Pancreas (tissue), 10 donors: ENCODE results near the gene DENND2A. TPM values are rescaled to one million over a fixed set of nuclear protein-coding genes. Genes with fewer than 3 reads are reported as not detected.

Experiments used
- ATAC-seq, 4 donors: fragments of 200-7000 bp; cut with Tn5 transposase; one replicate each; pipeline versions ENCODE4 v1.8.0 to v1.9.1; 2020; ENCODE audit warnings: mild to moderate bottlenecking in 4 of 4, moderate library complexity in 4 of 4
- DNase-seq, 6 donors: peaks; one replicate each; pipeline ENCODE4 v3.0.0-alpha.2; 2020
- FAIRE-seq: peaks from 2 replicates; lab custom pipeline; 2012; peaks lifted over from hg19 to GRCh38; lab: Jason Lieb, UNC
- H3K27ac ChIP-seq, 4 donors: fragments of 200-600 bp; sonication (generic); 1 replicate in 3 of 4; 2 replicates in 1 of 4; pipeline versions ENCODE4 v1.5.0 to v1.8.0; 2020
- H3K27me3 ChIP-seq, 4 donors: fragments of 200-600 bp; one replicate each; pipeline ENCODE4 v1.8.0; 2021
- H3K36me3 ChIP-seq, 3 donors: fragments of 200-600 bp; sonication (generic) in 1 of 3; one replicate each; pipeline versions ENCODE4 v1.5.0 to v1.8.0; 2020 to 2021
- H3K4me1 ChIP-seq, 3 donors: fragments of 200-600 bp; one replicate each; pipeline ENCODE4 v1.8.0; 2021
- H3K4me3 ChIP-seq, 4 donors: fragments of 200-600 bp; sonication (generic) in 2 of 4; one replicate each; pipeline versions ENCODE4 v1.5.0 to v1.8.0; 2020 to 2021
- H3K9me3 ChIP-seq, 4 donors: fragments of 200-600 bp; one replicate each; pipeline ENCODE4 v1.8.0; 2021
- CTCF ChIP-seq, 4 donors: fragments of 200-600 bp; sonication (generic) in 3 of 4; IDR thresholded peaks; one replicate each; pipeline versions ENCODE4 v1.5.0 to v1.8.0; 2021; ENCODE audit warnings: antibody characterized with exemption in 4 of 4
- WGBS, 2 donors: extraction: QIAGEN DNeasy Blood & Tissue Kit; methylation state at CpG; one replicate each; pipeline ENCODE4 v1.1.7; 2013; 5-methylcytosine and 5-hydroxymethylcytosine counted together
- intact Hi-C, 3 donors: fragments of 100-400 bp; cut with DNase I; formaldehyde crosslinking; loops; one replicate each; pipeline versions ENCODE4 v1.11.1 to v1.14.2; 2022
- polyA plus RNA-seq, 2 donors: library from polyadenylated mRNA; stranded (reverse); fragments of 200-250 nt; gene quantifications; one replicate each; pipeline ENCODE4 v1.2.3, GENCODE V29; 2013
- total RNA-seq, 6 donors: library from RNA; stranded (reverse); fragmentation: NEBNext Ultra II Directional in 4 of 6; extraction: Animal tissue kit (Norgen Biotek cat#: 25700) in 4 of 6; gene quantifications; one replicate each; pipeline versions ENCODE4 v1.2.1 to v1.2.4, GENCODE V29; 2021 to 2023
- donor health status: healthy with polysubstance abuse.
- donor health status: DM: no; HTN: no; CAD: no; lungs with moderate emphysema.
- donor health status: DM: no; HTN: no; CAD: no.
- donor health status: control.
- donor health status: control.
- donor health status: Bipolar disorder and iron deficiency.
- donor health status: DM: yes; HTN: yes; CAD: no.
- donor health status: DM: no; HTN: no; CAD: no.
- donor health status: DM: no; HTN: no; CAD: no.
- donor health status: DM: yes; HTN: yes; CAD: no.

The DENND2A gene
- total and polyA plus RNA-seq, 8 donors, result 1.1 to 5.0 (median 1.8) TPM

- no peaks in the 10 kb centered on the region for H3K27me3 ChIP-seq
- H3K4me1 ChIP-seq, result no peaks in the 10 kb centered on the region
- H3K36me3 ChIP-seq, result no peaks in the 10 kb centered on the region
- FAIRE-seq (no peak), ATAC-seq (no peak), DNase-seq (no peak)
- no peak overlapping the region for H3K27ac ChIP-seq
- no peaks in the 10 kb centered on the region for H3K9me3 ChIP-seq
- 79 to 83% methylated on average over 10 of the region's 10 CpGs for WGBS, 2 donors
- no peak for TF ChIP-seq CTCF (IDR thresholded peaks at IDR 0.05)
- H3K4me3 ChIP-seq, result no peak overlapping the region
- intact Hi-C loops, result no loop called here
Measured at GRCh38 chr7:140581411-140581810, 59.2 kb downstream of the DENND2A start.

DNA sequence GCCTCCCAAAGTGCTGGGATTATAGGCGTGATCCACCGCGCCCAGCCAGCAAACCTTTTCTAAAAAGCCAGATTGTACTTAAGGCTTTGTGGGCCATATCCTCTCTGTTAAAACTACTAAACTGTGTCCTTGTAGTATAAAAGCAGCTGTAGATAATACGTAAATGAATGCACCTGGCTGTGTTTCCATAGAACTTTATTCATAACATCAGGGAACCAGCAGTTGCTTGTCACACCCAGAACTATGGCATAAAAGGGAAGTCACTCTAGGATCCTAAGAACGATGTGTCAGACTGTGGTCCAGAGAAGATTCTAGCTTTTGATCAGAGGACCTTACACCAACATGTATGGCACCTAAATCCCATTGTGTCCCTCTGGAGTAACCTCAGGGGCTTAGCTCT, 63.0 kb downstream of the DENND2A start:
- Histone ChIP-seq H3K4me1 (no peaks in the 10 kb centered on the region), H3K4me3 (no peak overlapping the region), H3K36me3 (no peaks in the 10 kb centered on the region), H3K27ac (no peak overlapping the region), H3K27me3 (no peaks in the 10 kb centered on the region), H3K9me3 (no peaks in the 10 kb centered on the region)
- DNase-seq (no peak), ATAC-seq (no peak), FAIRE-seq (no peak)
- intact Hi-C loops, result no loop called here
- no peak for TF ChIP-seq CTCF (IDR thresholded peaks at IDR 0.05)
- 81 to 88% methylated on average over 5 of the region's 5 CpGs for WGBS, 2 donors

- Histone ChIP-seq H3K4me1 (no peaks in the 10 kb centered on the region), H3K36me3 (no peaks in the 10 kb centered on the region), H3K4me3 (no peak overlapping the region), H3K27ac (no peak overlapping the region), H3K27me3 (no peaks in the 10 kb centered on the region), H3K9me3 (no peaks in the 10 kb centered on the region)
- DNase-seq (no peak), ATAC-seq (no peak), FAIRE-seq (no peak)
- 52 to 72% methylated on average over 1 of the region's 1 CpG for WGBS, 2 donors
- intact Hi-C loops, result no loop called here
- no peak for TF ChIP-seq CTCF (IDR thresholded peaks at IDR 0.05)
Measured at GRCh38 chr7:140576589-140576988, 64.0 kb downstream of the DENND2A start.

DNA sequence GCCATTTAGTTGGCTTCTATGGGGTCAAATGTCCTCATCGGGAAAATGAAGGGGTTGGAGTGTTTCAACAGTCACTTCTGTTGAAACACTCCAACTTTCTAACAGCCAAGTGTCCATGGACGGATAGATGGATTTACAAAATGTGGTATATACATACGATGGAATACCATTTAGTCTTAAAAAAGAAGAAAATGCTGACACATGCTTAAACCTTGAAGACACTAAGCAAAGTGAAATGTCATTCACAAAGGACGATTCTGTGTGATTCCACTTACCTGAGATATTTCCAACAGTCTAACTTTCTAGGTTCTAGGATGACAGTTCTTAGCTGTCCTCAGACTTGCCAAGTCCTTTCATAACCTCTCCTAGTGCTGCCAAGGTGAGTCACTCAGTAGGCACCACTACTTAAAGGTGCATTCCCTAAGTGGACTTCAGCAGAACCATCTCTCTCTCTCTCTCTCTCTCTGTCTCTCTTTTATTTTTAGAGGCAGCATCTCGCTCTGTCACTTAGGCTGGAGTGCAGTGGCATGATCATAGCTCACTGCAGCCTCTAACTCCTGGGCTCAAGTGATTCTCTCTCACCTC, 69.0 kb downstream of the DENND2A start:
- Histone ChIP-seq H3K4me1 (peaks cover 0 to 4% (median 0%) of the 10 kb centered on the region in 3 donors), H3K36me3 (no peaks in the 10 kb centered on the region), H3K4me3 (no peak overlapping the region), H3K9me3 (no peaks in the 10 kb centered on the region), H3K27ac (no peak overlapping the region), H3K27me3 (no peaks in the 10 kb centered on the region)
- TF ChIP-seq CTCF (IDR thresholded peaks at IDR 0.05), result no peak
- DNase-seq, result no peak
- WGBS, 2 donors, result 71 to 79% methylated on average over 5 of the region's 5 CpGs
- intact Hi-C loops, result no loop called here
- no peak for ATAC-seq
- no peak for FAIRE-seq

DNA sequence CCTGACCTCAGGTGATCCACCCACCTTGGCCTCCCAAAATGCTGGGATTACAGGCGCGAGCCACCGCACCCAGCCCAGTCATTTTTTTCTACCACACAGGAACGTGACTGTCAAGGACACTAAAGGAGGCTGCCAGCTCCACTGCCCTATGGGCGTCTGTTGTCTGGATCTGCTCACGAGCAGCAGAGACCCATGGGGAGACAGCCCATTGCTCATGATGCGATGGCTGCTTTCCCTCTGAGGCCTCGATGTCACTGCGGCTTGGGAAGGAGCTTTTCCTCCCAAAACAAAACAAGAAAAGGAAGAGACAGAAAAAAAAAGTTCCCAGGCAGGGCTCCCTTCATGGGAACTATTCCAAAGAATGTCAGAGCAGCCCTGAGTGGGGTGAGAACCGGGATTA, 70.5 kb downstream of the DENND2A start:
- 79 to 83% methylated on average over 10 of the region's 10 CpGs for WGBS, 2 donors
- H3K27ac ChIP-seq, result no peak overlapping the region
- H3K4me1 ChIP-seq, result peaks cover 0 to 4% (median 0%) of the 10 kb centered on the region in 3 donors
- no peak for ATAC-seq
- H3K4me3 ChIP-seq, result no peak overlapping the region
- intact Hi-C loops, result no loop called here
- H3K27me3 ChIP-seq, result no peaks in the 10 kb centered on the region
- no peak for TF ChIP-seq CTCF (IDR thresholded peaks at IDR 0.05)
- no peaks in the 10 kb centered on the region for H3K36me3 ChIP-seq
- H3K9me3 ChIP-seq, result no peaks in the 10 kb centered on the region
- DNase-seq, result no peak
- no peak for FAIRE-seq
